ENCODE results near the gene PPM1N.
A peak's percentile ranks its signal among the peaks of the same experiment; 100 is the strongest.
"Not testable (repeated sequence)": the region's sequence is repeated elsewhere in the genome, so short reads cannot be mapped to it uniquely, and the experiment has no call there.

The PPM1N gene

GRCh38 chr19:45510352-45510751 lies 12.1 kb downstream of the PPM1N start:
- not testable (repeated sequence) for DNase-seq

DNA sequence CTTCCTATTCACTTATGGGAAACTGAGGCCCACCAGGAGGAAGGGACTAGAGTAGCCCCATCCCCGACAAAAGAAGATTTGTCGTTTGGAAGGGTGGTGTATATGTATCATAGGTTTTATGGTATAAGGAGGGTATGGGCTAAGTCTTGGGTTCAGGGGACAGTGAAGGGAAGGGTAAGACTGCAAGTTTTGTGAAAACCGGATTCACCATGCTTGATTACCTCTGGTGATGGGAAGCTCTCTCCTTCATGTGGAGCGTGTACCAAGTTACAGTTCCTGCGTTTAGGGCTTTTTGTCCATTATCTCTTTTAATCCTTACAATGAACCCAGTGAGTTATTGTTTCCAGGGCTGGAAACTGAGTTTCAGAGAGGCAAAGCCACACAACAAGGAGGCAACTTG lies 12.8 kb downstream of the PPM1N start:
- DNase-seq, result no peak

- no peak for DNase-seq
These were observed 14.7 kb downstream of the PPM1N start for GRCh38 chr19:45512881-45513483.

GRCh38 chr19:45514376-45515051 lies 16.3 kb downstream of the PPM1N start:
- no peak for DNase-seq

GRCh38 chr19:45515081-45515624 lies 16.9 kb downstream of the PPM1N start:
- DNase-seq, result peak; percentile 66

- DNase-seq, result no peak
These were observed 17.7 kb downstream of the PPM1N start for GRCh38 chr19:45515807-45516401.

DNA sequence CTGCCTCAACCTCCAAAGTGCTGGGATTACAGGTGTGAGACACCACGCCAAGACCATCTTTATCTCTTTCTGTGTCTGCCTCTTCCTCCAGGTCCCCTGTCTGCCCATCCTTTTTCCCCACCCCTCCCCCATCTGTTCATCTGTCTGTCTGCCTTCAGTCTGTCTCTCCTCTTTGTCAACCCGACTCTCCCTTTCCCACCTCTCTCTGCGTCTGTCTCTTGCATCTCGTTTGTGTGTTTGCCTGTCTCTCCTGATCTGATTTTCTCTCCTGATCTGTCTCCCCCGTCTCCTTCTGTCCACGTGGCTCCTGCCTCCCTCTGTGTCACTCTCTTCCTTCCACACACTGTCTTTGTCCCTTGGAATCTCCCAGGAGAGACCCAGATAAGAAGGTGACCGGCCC lies 19.0 kb downstream of the PPM1N start:
- no peak for DNase-seq

GRCh38 chr19:45517641-45518468 lies 19.6 kb downstream of the PPM1N start:
- DNase-seq, result no peak

DNA sequence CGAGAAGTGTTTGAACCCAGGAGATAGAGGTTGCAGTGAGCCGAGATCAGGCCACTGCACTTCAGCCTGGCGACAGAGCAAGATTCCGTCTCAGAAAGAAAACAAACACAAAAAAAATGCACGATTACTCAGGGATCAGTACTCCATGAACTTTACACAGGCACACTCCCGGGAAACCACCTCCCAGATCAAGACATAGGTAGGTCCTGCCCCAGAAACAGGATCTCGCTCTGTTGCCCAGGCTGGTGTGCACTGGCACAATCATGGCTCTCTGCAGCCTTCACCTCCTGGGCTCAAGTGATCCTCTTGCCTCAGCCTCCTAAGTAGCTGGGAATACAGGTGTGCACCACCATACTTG lies 20.2 kb downstream of the PPM1N start:
- DNase-seq, result no peak

- no peak for DNase-seq
These were observed 24.0 kb downstream of the PPM1N start for GRCh38 chr19:45522010-45522941.

DNA sequence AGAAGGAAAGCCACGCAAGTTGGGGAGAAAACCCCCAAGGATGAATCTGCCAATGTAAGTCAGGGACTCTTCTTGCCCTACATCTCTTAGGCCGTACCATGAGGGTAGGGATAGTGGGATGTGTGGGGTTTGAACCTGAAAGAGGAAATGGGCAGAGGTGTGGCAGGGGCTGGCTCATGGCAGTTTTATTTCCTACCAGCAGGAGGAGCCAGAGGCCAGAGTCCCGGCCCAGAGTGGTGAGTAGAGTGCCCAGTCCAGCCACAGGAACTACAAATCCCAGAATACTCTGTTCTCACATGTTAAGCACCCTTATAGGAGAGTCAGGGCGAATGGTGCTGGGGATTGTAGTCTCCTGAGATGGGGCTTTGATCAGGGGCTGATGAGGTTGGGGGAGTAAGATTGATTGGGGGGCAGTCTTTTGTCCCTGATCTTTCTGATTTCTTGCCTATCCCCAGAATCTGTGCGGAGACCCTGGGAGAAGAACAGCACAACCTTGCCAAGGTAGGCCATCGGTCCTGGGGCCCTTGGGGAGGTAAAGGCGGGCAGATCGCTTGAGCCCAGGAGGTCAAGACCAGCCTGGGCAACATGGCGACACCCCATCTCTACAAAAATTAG lies 25.5 kb downstream of the PPM1N start:
- peak; percentile 96 for DNase-seq

DNA sequence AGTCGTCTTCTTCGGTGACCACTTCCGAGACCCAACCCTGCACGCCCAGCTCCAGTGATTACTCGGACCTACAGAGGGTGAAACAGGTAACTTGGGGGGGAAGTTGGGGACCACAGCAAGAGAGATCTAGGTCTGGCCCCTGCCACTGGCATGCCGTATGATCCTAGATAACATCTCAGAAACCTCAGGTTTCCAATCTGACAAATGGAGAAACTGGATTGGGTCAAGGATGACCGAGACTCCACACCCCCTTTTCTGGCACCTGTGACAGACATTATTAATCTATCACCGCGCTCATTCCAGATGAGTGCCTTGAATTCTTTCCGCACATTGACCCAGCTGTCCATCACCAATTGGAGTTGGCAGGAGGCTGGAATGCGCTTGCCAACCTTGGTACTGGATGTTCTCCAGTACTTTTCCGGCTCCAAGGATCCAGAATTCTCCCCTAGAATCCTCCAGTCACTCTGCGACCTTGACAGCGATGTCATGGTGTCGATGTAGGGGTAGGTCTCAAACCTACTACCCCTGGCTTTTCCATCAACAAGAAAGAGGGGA lies 26.4 kb downstream of the PPM1N start:
- DNase-seq, result no peak

- DNase-seq, result peak; percentile 63
These were observed 27.9 kb downstream of the PPM1N start for GRCh38 chr19:45526143-45526542.

- no peak for DNase-seq
These were observed 28.7 kb downstream of the PPM1N start for GRCh38 chr19:45526971-45527370.

DNA sequence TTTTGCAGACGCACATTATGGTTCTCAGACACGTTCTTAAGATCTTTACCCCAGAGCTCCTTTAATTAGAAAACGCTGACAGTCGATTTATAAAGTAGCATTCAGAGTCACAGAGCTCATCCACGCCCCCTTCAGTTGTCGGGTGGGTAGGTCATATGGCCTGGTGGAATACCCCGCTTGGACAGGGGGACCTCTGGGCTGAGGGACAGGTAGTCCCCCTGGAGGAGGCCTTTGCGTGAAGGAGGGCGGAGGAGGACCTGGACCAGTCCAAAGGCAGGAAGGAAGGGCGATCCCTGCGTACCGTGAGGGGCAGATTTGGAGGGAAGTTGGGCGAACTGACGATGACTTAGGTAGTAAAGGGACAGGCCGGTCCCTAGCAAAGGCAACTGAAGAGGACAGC lies 29.5 kb downstream of the PPM1N start:
- no peak for DNase-seq

DNA sequence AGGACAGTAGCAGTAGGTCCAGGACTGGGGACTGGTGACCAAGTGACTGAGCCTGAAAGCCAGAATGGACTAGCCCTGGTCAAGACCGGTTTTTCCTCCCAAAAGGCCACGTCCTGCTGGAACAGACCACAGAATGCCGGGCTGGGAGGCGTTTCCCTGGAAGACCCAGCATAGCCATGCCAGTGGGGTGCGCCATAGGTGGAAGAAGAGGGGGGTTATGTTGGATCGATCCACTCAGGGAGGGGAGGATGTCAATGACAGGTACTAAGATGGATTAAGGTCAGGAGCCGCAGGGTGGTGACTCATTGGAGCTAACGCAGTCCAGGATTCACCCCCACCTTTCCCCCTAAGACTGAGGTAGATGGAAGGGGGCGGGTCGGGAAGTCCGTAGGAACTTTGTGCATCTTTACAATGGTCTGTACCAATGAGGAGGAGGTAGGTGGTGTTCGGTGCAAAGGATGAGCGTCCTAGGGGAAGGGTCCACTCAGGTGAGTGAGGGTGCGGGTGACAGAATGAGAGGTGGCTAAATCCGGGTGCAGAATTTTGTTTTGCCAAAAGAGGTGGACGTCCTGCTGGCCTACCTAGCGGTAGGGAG lies 30.0 kb downstream of the PPM1N start:
- DNase-seq, result no peak

GRCh38 chr19:45528744-45529419 lies 30.6 kb downstream of the PPM1N start:
- DNase-seq, result peak; percentile 52

GRCh38 chr19:45529420-45529785 lies 31.2 kb downstream of the PPM1N start:
- DNase-seq, result no peak

GRCh38 chr19:45531349-45531748 lies 33.1 kb downstream of the PPM1N start:
- DNase-seq, result no peak

GRCh38 chr19:45539459-45539858 lies 41.2 kb downstream of the PPM1N start:
- no peak for DNase-seq
